ENCODE results near the gene C14orf132.

DNA sequence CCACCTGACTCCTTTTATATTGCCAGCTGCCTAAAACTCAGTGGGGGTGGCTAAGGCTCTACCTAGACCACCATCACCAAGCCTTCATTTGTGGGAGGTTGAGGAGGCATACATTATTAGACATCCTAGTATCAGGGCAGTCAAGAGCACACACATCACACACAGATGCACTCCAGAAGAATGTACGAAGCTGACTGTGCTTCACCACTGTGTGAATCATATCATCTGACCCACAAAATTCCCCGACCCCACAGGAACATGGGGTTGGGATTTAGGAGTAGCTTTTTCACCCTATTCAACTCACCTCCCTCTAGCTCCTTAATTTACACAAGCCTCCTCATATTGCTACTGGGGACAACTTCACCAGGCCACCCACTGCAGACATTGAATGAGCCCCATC, 100.7 kb downstream of the C14orf132 start:
- TF ChIP-seq GATA2 (IDR thresholded peaks at IDR 0.05; ENCODE audit: low read depth, low read length) (no peak), GATA3 (IDR thresholded peaks at IDR 0.05; ENCODE audit: low read depth, low read length) (no peak)
